Panc1 (cell line): ENCODE results near the gene PRLR. TPM values are rescaled to one million over a fixed set of nuclear protein-coding genes. Genes with fewer than 3 reads are reported as not detected.

Experiments
- ATAC-seq: fragments of 200-7000 bp; cut with Tn5 transposase; 2 replicates; pipeline ENCODE4 v1.9.1; 2020; ENCODE audit warnings: mild to moderate bottlenecking, moderate library complexity
- BruUV-seq: library from RNA; stranded (reverse); fragments of 400-500 nt; replicated peaks from 2 replicates; lab custom pipeline; 2021; lab: Mats Ljungman, UMichigan
- CTCF ChIA-PET: fragments of 300-600 bp; sonication (Branson Sonifier 250); formaldehyde crosslinking; loops from one replicate; lab custom pipeline; 2022; ENCODE audit warnings: antibody characterized with exemption; lab: Charles Lee
- POLR2A ChIA-PET: fragments of 300-600 bp; sonication (Branson Sonifier 250); formaldehyde crosslinking; loops from one replicate; lab custom pipeline; 2022; ENCODE audit warnings: antibody characterized with exemption; lab: Charles Lee
- DNase-seq: peaks from one replicate; pipeline ENCODE4 v3.0.0-alpha.2; 2010; ENCODE audit warnings: low read depth, low spot score
- H3K27ac ChIP-seq: 2 replicates; pipeline ENCODE4 v1.5.1; 2011; ENCODE audit warnings: mild to moderate bottlenecking, low read length, inconsistent platforms
- H3K27me3 ChIP-seq: fragments of 200-500 bp; sonication (Bioruptor generic); 2 replicates; pipeline ENCODE4 v1.6.0; 2014; ENCODE audit warnings: low read length, inconsistent platforms; ENCODE audit not compliant: control insufficient read depth, insufficient read depth
- H3K36me3 ChIP-seq: fragments of 200-500 bp; sonication (Bioruptor generic); 2 replicates; pipeline ENCODE4 v1.5.1; 2014; ENCODE audit warnings: inconsistent platforms, mild to moderate bottlenecking, low read length, moderate library complexity; ENCODE audit not compliant: control insufficient read depth, insufficient read depth
- H3K4me1 ChIP-seq: 2 replicates; pipeline ENCODE4 v1.5.1; 2011; ENCODE audit warnings: inconsistent platforms, mild to moderate bottlenecking, low read length, moderate library complexity; ENCODE audit not compliant: control insufficient read depth, insufficient read depth
- H3K4me3 ChIP-seq, 2 experiments: 2 replicates each; pipeline ENCODE4 v1.5.1; 2011 to 2012; ENCODE audit warnings: low read depth in 2 of 2, low read length in 2 of 2, mild to moderate bottlenecking in 2 of 2, inconsistent platforms in 1 of 2, moderate library complexity in 1 of 2
- H3K9me3 ChIP-seq: fragments of 200-500 bp; sonication (Bioruptor generic); 2 replicates; pipeline ENCODE4 v1.5.1; 2014; ENCODE audit warnings: low read depth, mild to moderate bottlenecking, inconsistent platforms, low read length, moderate library complexity; ENCODE audit not compliant: control insufficient read depth, insufficient read depth
- CTCF ChIP-seq: fragments of 450-650 bp; IDR thresholded peaks from 2 replicates; pipeline ENCODE4 v1.5.1; 2017; ENCODE audit warnings: mild to moderate bottlenecking
- POLR2AphosphoS5 ChIP-seq: IDR thresholded peaks from 2 replicates; pipeline ENCODE4 v1.6.1; 2012; ENCODE audit warnings: mild to moderate bottlenecking, low read depth, low read length, moderate library complexity
- SIN3A ChIP-seq: IDR thresholded peaks from 2 replicates; pipeline ENCODE4 v1.6.1; 2012; ENCODE audit warnings: low read depth, mild to moderate bottlenecking, low read length, moderate library complexity, borderline replicate concordance; ENCODE audit not compliant: insufficient read depth
- TCF7L2 ChIP-seq: IDR thresholded peaks from 2 replicates; pipeline ENCODE4 v1.6.1; 2011; ENCODE audit warnings: mild to moderate bottlenecking, low read depth, low read length, inconsistent platforms
- in situ Hi-C: cut with HindIII; loops from 2 replicates; pipeline ENCODE4 v1.10.0; 2016; ENCODE audit warnings: low sequenced_read_pairs, low pct_unique_long_range_greater_than_20kb
- intact Hi-C: fragments of 100-400 bp; cut with micrococcal nuclease; formaldehyde crosslinking; loops from one replicate; pipeline ENCODE4 v1.10.0; 2022; ENCODE audit not compliant: unreplicated experiment
- total RNA-seq: library from RNA; stranded (reverse); gene quantifications from one replicate; pipeline ENCODE4 v1.2.1, GENCODE V29; 2021; ENCODE audit not compliant: unreplicated experiment
- TF ChIP-seq, protein P1 (sequence below), 2 experiments: IDR thresholded peaks; 2 replicates each; pipeline ENCODE4 v1.6.1; 2011 to 2012; ENCODE audit warnings: low read depth in 2 of 2, control low read depth in 1 of 2, low read length in 1 of 2, mild to moderate bottlenecking in 1 of 2, moderate library complexity in 1 of 2; ENCODE audit not compliant: insufficient read depth in 1 of 2

PRLR gene
- total RNA-seq, 1 experiment from 2014 or later: 0.46 TPM

DNA sequence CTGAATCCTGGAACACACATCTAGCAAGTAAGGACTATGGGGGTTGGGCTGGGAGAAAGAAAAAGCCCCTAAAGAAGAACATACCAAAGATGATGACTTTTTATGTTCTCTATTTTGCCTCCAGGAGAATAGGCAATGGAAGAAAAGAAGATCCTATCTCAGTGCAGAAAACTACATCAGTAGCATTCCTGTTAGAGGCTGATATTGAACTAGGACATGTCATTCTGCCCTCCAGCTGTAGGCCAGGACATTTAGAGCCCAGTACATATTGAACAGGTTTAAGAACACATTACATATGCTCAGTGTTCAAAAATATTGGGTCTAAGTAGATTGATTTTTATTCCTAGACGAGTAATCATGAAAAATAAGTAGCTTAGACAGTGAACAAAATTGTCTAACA is 24.7 kb downstream of the PRLR start:
- in situ Hi-C loops: no loop called here
- TF ChIP-seq SIN3A: no peak
- TF ChIP-seq TCF7L2: no peak
- TF ChIP-seq, protein P1, sequence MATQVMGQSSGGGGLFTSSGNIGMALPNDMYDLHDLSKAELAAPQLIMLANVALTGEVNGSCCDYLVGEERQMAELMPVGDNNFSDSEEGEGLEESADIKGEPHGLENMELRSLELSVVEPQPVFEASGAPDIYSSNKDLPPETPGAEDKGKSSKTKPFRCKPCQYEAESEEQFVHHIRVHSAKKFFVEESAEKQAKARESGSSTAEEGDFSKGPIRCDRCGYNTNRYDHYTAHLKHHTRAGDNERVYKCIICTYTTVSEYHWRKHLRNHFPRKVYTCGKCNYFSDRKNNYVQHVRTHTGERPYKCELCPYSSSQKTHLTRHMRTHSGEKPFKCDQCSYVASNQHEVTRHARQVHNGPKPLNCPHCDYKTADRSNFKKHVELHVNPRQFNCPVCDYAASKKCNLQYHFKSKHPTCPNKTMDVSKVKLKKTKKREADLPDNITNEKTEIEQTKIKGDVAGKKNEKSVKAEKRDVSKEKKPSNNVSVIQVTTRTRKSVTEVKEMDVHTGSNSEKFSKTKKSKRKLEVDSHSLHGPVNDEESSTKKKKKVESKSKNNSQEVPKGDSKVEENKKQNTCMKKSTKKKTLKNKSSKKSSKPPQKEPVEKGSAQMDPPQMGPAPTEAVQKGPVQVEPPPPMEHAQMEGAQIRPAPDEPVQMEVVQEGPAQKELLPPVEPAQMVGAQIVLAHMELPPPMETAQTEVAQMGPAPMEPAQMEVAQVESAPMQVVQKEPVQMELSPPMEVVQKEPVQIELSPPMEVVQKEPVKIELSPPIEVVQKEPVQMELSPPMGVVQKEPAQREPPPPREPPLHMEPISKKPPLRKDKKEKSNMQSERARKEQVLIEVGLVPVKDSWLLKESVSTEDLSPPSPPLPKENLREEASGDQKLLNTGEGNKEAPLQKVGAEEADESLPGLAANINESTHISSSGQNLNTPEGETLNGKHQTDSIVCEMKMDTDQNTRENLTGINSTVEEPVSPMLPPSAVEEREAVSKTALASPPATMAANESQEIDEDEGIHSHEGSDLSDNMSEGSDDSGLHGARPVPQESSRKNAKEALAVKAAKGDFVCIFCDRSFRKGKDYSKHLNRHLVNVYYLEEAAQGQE (IDR thresholded peaks at IDR 0.05; ENCODE audit: insufficient read depth in 1 of 2, low read depth in 2 of 2, low read length in 1 of 2): no peak
- no peak for TF ChIP-seq POLR2AphosphoS5
- no peak for TF ChIP-seq CTCF
- Histone ChIP-seq H3K27ac (no peak overlapping the region), H3K36me3 (no peaks in the 10 kb centered on the region), H3K9me3 (no peaks in the 10 kb centered on the region), H3K27me3 (no peaks in the 10 kb centered on the region), H3K4me1 (no peaks in the 10 kb centered on the region), H3K4me3 (no peak overlapping the region)
- ChIA-PET POLR2A (no interaction called here), CTCF (no interaction called here)
- ATAC-seq (no peak), DNase-seq (no peak)
- BruUV-seq: no TSS peak
- intact Hi-C loops: no loop called here

- intact Hi-C loops: no loop called here
- POLR2A ChIA-PET: no interaction called here
Observed at GRCh38 chr5:35205186-35205585, 25.1 kb downstream of the PRLR start.

More at GRCh38 chr5:35205186-35205585, 25.1 kb downstream of the PRLR start:
- DNase-seq: no peak
- no TSS peak for BruUV-seq
- Histone ChIP-seq H3K27ac (no peak overlapping the region), H3K4me3 (no peak overlapping the region), H3K9me3 (no peaks in the 10 kb centered on the region), H3K36me3 (no peaks in the 10 kb centered on the region), H3K27me3 (no peaks in the 10 kb centered on the region), H3K4me1 (no peaks in the 10 kb centered on the region)
- ATAC-seq: no peak
- in situ Hi-C loops: no loop called here
- TF ChIP-seq SIN3A (no peak), CTCF (no peak), POLR2AphosphoS5 (no peak), TCF7L2 (no peak)
- TF ChIP-seq, protein P1 (IDR thresholded peaks at IDR 0.05; ENCODE audit: insufficient read depth in 1 of 2, low read depth in 2 of 2, low read length in 1 of 2): no peak
- CTCF ChIA-PET: no interaction called here
